Tibial nerve (tissue), 4 donors: ENCODE data around the gene FBN1.

Source experiments
- CTCF ChIP-seq, 5 experiments: fragments of 200-600 bp in 3 of 5; fragments of 450-650 bp in 2 of 5; sonication (generic) in 3 of 5; IDR thresholded peaks; one replicate each; pipeline ENCODE4 v1.5.1; 2016 to 2019; ENCODE audit warnings: antibody characterized with exemption in 5 of 5, mild to moderate bottlenecking in 3 of 5, moderate library complexity in 2 of 5
- EP300 ChIP-seq, 2 donors: sonication (generic); formaldehyde crosslinking; IDR thresholded peaks; one replicate each; pipeline ENCODE4 v1.6.1; 2017; ENCODE audit warnings: antibody characterized with exemption in 2 of 2, mild to moderate bottlenecking in 1 of 2

- TF ChIP-seq CTCF (IDR thresholded peaks at IDR 0.05) (no peak), EP300 (IDR thresholded peaks at IDR 0.05) (no peak)
Measured at GRCh38 chr15:48572823-48573222, 72.7 kb downstream of the FBN1 start.
